EL (cell line): ENCODE data around the gene ADO.

Source experiments
- DNase-seq: peaks from one replicate; pipeline ENCODE4 v3.0.0-alpha.2; 2016

Gene ADO

DNA sequence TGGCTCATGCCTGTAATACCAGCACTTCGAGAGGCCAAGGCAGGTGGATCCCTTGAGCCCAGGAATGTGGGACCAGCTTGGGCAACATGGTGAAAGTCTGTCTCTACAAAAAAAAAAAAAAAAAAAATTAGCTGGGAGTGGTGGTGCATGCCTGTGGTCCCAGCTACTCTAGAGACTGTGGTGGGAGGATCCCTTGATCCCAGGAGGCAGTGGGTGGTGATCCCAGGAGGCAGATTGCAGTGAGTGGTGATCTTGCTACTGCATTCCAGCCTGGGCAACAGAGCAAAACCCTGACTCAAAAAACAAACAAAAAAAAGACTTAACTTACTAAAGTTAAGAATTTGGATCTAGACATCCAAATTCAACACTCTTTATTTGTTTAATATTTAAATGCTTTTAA, 10.2 kb upstream of the ADO start:
- peak; percentile 45 for DNase-seq

GRCh38 chr10:62795100-62795499, 9.4 kb upstream of the ADO start:
- no peak for DNase-seq

- no peak for DNase-seq
Observed at GRCh38 chr10:62795762-62796161, 8.8 kb upstream of the ADO start.

- no peak for DNase-seq
Observed at GRCh38 chr10:62796896-62797295, 7.6 kb upstream of the ADO start.

- DNase-seq = no peak
Observed at GRCh38 chr10:62801871-62802270, 2.6 kb upstream of the ADO start.

DNA sequence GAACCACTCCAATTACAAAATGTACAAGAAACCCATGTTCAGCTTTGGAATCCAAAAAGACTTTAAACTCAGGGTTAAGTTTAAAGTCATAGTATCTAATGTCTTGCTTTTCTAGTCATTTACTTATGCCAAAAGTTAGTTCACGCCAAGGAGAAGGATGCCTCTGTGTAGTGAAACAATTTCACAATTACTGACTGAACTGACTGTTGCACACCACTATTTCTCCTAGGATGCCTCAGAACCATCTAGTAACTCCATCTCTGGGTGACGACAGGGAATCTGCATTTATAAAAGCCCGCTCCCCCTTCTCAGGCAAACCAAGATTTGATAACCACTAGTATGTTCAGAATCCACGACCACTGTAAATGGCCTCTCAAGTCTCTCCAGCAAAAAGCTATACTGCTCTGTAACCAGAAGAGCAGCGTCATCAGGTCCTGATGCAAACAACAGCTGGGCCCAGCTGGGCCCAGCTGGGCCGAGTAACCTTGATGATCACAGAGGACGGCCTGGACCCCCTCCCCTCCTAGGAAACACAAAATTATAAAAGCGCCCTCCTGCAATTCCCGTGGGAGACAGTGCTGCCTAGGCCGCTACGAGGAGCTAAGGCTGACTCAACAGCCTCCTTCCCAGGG, 680 bp upstream of the ADO start:
- DNase-seq = no peak

GRCh38 chr10:62805231-62806099, 945 bp downstream of the ADO start:
- peak; percentile 69 for DNase-seq

- DNase-seq = peak; percentile 19
Observed at GRCh38 chr10:62806251-62806650, 1.7 kb downstream of the ADO start.

- DNase-seq = no peak
Observed at GRCh38 chr10:62810156-62810902, 5.8 kb downstream of the ADO start.

GRCh38 chr10:62811159-62811875, 6.8 kb downstream of the ADO start:
- DNase-seq = no peak

DNA sequence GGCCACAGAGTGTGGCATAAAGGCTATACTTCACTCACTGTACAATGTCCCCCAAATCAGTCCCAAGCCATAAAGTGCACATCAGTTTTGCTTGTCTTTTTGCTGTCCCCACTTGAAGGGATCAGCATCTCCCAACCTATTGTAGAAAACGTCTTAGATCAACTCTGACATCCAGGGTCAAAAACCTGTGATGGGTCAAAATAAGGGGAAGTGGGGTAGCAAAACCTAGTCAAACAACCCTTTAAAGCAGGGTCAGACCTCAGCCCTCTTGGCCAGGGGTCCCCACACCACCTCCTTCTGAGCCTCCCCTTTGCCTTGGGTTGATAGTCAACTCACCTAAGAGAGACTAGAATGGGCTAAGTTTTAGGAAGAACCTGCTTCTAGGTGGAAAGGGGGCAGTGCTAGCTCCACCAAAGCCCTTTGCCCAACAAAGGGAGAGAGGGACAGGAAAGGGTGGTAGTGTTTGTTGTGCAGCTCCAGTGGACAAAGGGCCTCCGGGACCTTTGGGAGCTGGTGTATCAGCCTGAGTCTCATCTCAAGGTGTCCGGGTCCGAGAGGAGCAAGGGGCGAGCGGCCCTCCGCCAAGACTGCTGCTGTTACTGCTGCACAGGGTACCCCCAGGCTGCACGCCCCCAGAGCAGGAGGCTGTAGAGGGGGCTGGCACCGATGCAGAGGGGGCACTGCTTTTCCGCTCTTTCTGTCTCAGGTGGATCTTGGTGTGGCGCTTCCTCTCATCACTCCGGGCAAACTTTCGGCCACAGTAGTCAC, 8.3 kb downstream of the ADO start:
- no peak for DNase-seq

GRCh38 chr10:62813453-62813852, 8.9 kb downstream of the ADO start:
- DNase-seq = no peak

DNA sequence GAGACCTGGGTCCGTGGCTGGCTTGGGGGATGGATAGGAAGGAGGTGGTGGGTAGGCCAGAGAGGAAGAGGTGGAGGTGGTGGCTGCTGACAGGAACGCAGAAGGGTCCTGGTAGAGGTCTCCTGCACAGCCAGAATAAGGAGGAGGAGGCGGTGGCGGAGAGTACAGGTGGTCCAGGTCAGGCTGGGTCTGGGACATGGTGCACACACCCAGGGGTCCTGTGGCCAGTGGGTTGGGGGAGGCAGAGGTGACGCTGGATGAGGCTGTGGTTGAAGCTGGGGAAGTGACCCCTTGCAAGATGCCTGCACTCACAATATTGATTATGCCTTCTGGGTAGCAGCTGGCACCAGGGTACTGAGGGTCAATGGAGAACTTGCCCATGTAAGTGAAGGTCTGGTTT, 9.5 kb downstream of the ADO start:
- DNase-seq = no peak

- peak; percentile 18 for DNase-seq
Observed at GRCh38 chr10:62814756-62815380, 10.3 kb downstream of the ADO start.

DNA sequence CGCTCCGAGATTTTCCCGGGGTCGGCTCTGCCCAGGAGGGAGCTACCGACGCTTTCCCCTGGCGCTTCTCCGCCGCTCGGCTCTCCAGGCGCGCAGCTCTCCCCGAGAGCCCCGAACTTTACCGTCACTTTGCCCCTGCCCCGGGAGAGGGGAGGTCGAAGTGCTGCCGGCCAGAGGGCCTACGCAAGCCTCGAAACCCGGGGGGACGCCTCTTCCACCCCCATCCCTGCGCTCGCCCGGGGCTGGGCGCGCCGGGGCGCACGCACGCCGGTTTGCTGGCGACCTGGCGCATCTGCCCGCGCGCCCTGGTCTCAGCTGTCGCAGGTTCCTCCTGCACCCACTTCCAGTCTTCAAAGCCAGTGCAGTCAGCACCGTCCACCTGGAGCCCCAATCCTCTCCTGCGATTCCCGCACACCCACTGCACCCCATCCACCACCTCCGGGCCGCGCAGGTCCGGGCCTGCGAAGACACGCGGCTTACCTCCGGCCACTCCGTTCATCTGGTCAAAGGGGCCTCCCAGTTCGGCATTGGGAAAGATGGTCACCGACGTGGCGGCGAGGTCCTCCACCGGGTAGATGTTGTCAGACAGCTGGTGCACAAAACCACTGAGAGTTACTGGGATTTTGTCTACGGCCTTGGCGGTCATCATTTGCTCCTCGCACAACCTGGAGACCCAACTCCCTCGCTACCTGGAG, 11.0 kb downstream of the ADO start:
- DNase-seq = peak; percentile 23

DNA sequence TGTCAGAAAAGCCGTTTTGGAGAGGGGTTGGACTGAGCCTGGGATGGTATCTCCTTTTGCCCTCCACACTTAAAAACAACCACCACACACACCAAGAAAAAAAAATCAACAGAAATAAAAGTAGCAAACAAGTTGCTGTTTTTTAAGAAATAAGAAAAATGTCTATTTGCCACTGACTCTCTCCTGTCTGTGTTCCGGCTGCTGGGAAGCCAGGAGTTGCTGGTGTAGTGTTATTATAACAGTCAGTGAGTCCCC, 11.5 kb downstream of the ADO start:
- DNase-seq = no peak

DNA sequence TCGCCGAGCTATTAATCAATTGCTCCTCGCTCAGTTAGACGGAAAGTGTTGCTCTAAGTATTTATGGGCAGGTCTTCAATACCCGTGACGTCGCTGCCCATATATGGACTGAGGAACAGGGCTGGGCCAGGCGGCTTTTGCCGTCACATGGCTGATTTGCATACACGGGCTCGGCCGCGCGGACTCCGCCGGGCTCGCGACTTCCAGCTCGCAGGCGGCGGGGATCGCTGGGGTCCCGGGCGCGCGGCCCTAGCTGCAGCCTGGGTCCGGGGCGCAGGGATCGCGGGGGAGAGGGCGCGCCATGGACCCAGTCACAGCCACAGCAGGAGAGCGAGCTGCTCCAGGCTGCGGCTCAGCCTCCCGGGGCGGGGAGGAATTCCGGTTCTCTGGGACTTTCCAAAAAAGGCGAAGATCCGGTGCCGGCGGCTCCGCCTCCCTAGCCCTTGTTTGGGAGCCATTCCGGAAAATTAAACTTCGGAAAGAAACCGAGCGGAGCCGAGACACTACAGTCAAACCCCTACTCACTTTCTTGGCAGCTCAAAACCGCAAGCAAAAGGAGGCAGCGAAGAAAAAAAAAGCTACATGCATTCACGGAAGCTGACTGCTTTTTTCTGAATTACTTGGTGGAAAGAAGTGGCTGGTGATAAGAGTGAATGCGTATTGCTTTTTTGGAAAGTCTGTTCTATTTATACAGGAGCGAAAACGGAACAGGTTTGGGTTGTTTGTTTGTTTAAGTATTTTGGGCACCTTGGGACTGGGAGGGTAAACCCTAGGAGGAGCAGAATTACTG, 12.0 kb downstream of the ADO start, which contains the start of gene EGR2:
Gene EGR2, minus strand, starts transcription at position 36 of the 790 bp plus-strand sequence. CDS start 337 bp downstream, outside the sequence.
- peak; percentile 92 for DNase-seq

DNA sequence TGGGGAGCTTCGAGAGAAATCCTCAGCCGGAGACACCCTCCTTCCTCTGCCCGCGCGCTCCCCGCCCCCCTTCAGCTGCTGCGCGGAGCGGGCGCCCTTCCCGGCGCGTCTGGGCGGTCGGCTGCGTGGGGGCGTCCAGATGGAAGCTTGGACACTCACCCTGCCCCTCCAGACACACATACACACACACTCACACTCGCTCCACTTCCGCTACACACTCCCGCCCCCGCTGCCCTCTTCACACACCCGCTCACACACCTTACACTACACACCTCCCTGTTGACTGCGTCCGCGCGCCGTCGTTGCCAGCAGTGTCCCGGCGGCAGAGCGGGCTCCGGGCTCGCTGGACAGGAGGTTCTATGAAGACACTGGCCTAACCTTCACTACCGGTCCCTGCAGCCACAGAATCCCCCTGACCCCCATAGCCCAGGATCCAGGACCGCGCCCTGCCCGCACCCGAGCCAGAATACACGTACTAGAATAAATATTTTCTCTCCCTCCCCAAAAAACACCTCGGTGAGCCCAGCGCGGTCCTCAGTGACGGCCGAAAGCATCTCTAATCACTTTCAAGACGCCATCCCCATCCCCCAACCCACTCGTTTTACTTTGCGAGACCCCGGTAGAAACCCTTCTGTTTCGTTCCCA, 12.7 kb downstream of the ADO start:
- peak; percentile 26 for DNase-seq

DNA sequence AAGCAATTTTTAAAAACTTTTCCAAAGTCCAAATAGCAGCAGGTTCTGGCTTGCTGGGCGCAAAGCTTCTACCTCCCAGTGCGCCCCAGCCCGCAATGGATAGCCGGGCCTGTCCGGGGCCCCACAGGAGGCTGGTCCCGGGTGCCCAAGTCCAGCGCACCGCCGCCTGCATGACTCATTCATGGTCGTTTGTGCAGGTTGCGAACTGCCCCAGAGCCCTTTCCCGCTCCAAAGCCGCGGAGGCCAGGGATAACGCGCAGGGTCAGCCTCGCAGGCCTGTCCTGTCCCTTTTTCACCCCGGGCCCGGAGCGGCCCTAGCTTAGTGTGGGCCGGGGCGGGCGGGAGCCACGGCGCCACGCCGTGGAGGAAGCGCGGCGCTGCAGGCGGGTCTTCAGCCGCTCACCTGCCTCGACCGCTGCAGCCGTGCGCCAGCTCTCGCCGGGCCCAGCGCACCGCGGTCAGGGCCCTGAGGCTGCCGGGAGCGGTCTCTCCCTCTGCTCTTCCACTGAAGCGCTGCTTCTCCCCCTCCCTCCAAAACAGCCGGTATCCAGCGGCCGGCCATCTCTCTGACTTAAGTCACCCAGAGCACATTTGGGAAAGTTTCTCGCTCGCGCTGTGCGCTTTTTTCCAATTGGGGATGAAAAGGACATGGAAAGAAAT, 13.4 kb downstream of the ADO start:
- peak; percentile 76 for DNase-seq
